ENCODE results near the gene DECR2. TPM values are rescaled to one million over a fixed set of nuclear protein-coding genes. Genes with fewer than 3 reads are reported as not detected.
"Not testable (repeated sequence)": the region's sequence is repeated elsewhere in the genome, so short reads cannot be mapped to it uniquely, and the experiment has no call there.

Gene DECR2
- polyA plus RNA-seq, 3 donors: 15.7 to 28.3 (median 21.6) TPM

DNA sequence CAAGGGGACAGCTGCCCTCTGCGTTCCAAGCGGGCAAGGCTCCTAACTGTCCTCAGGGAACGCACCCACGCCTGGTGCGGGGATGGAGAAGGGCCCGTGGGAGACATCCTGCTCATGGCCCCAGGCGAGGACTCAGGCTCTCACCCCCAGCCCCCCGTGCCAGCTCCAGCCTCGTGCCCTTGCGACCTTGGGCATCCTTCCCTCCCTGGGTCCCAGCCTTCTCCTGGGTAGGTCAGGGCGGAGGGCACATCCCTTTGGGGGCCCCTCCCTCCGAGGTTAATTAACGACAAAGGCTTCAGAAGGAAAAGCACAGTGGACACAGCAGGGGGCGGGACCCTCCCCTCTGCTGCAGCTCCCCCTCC, 22.9 kb upstream of the DECR2 start:
- DNase-seq (ENCODE audit: low read depth in 3 of 3, low spot score in 2 of 3): no peak

- DNase-seq (ENCODE audit: low read depth in 3 of 3, low spot score in 2 of 3): no peak
Observed at GRCh38 chr16:379183-379960, 22.3 kb upstream of the DECR2 start.

GRCh38 chr16:379961-380761, 21.5 kb upstream of the DECR2 start:
- no peak for DNase-seq (ENCODE audit: low read depth in 3 of 3, low spot score in 2 of 3)

GRCh38 chr16:380762-381011, 21.0 kb upstream of the DECR2 start:
- DNase-seq (ENCODE audit: low read depth in 3 of 3, low spot score in 2 of 3): no peak

- no peak for DNase-seq (ENCODE audit: low read depth in 3 of 3, low spot score in 2 of 3)
Observed at GRCh38 chr16:381012-381788, 20.5 kb upstream of the DECR2 start.

GRCh38 chr16:381789-382717, 19.6 kb upstream of the DECR2 start, which contains the start of gene PGAP6:
Gene PGAP6 (minus strand): TSS chr16:381978. CDS start chr16:381821, 157 bp downstream.
- no peak for DNase-seq (ENCODE audit: low read depth in 3 of 3, low spot score in 2 of 3)

DNA sequence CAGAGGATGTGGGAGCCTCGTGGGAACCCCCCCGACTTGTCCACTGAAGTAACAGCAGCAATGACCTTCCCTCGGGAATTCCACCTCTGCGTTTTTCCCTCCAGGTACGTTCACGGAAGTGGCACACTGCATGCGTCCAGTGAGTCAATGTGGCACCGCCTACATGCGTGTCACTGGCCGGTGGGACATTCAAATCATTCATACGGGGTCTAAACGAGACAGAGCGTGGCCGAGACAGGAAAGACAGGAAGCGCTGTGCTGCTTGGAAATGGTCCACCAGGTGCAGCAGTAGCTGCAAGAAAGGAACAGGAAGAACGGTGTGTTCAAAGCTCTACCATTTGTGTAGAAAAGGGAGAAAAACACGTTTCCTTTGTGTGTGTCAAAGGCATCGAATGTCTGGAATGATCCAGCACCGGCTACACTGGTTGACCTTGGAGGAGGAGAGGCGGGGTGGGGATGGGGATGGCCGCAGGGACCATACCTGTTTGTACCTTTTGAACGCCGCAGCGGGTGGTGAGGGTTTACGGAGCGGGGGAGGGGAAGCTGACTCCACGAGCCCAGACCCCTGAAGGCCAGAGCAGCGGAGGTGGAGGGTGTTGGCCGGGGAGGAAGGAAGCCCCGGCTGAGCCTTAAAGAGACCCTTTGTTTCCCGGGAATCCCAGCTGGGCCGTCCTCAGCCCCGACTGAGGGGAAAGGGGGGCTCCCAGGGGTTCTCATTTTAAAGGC, 18.2 kb upstream of the DECR2 start:
- no peak for DNase-seq (ENCODE audit: low read depth in 3 of 3, low spot score in 2 of 3)

DNA sequence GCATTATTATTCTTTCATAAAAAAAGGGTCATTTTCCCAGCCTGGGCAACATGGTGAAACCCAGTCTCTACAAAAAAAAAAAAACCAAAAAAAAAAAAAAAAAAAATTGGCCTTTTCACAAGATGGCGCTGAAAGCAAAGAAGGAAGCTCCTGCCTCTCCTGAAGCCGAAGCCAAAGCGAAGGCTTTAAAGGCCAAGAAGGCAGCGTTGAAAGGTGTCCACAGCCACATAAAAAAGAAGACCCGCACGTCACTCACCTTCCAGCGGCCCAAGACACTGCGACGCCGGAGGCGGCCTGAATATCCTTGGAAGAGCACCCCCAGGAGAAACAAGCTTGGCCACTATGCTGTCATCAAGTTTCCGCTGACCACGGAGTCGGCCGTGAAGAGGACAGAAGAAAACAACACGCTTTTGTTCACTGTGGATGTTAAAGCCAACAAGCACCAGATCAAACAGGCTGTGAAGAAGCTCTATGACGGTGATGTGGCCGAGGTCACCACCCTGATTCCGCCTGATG, 15.0 kb upstream of the DECR2 start:
- DNase-seq (ENCODE audit: low read depth in 3 of 3, low spot score in 2 of 3): no peak

DNA sequence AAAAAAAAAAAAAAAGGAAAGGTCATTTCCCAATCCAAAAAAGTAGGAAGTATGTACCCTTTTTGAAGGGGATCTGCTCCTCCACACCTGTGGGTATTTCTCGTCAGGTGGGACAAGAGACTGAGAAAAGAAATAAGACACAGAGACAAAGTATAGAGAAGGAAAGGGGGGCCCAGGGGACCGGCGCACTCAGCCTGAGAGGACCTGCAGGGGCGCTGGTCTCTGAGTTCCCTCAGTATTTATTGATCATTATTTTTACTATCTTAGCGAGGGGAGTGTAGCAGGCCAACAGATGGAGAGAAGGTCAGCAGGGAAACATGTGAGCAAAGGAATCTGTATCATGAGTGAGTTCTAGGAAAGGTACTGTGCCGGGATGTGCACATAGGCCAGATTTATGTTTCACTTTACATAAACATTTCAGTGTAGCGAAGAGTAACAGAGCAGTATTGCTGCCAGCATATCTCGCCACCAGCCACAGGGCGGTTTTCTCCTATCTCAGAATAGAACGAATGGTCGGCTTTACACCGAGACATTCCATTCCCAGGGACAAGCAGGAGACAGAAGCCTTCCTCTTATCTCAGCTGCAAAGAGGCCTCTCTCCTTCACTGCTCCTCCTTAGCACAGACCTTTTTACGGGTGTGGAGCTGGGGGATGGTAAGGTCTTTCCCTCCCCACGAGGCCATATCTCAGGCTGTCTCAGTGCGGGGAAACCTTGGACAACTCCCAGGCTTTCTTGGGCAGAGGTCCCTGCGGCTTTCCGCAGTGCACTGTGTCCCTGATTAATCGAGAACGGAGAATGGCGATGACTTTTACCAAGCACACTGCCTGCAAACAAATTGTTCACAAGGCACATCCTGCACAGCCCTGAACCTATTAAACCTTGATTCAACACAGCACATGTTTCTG, 13.7 kb upstream of the DECR2 start:
- DNase-seq (ENCODE audit: low read depth in 3 of 3, low spot score in 2 of 3): not testable (repeated sequence)

GRCh38 chr16:389352-389751, 12.3 kb upstream of the DECR2 start:
- DNase-seq (ENCODE audit: low read depth in 3 of 3, low spot score in 2 of 3): no peak

GRCh38 chr16:391885-392335, 9.8 kb upstream of the DECR2 start:
- no peak for DNase-seq (ENCODE audit: low read depth in 3 of 3, low spot score in 2 of 3)

GRCh38 chr16:392450-393030, 9.1 kb upstream of the DECR2 start:
- DNase-seq (ENCODE audit: low read depth in 3 of 3, low spot score in 2 of 3): no peak

DNA sequence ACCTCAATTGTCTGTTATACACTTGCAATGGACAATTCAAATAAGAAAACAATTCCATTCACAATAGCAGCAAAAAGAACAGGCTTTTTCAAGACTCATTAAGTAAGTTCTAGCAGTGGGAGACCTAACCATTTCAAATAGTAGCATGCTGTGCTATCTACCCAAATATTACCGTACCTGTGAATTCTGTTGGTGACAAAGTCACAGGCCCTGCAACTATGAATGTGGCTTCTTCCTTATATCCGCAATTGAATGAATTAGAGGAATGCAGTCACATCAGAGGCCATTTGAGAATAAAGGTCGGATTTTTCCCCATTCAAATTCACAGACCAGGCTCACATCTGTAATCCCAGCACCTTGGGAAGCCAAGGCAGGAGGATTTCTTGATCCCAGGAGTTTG, 5.5 kb upstream of the DECR2 start:
- no peak for DNase-seq (ENCODE audit: low read depth in 3 of 3, low spot score in 2 of 3)

GRCh38 chr16:396605-397004, 5.1 kb upstream of the DECR2 start:
- no peak for DNase-seq (ENCODE audit: low read depth in 3 of 3, low spot score in 2 of 3)

GRCh38 chr16:397135-397661, 4.5 kb upstream of the DECR2 start, which contains the start of gene NME4:
Gene NME4 (plus strand): TSS chr16:397199. CDS start chr16:397223, 24 bp downstream.
- DNase-seq (ENCODE audit: low read depth in 3 of 3, low spot score in 2 of 3): no peak

GRCh38 chr16:397736-398332, 3.9 kb upstream of the DECR2 start:
- no peak for DNase-seq (ENCODE audit: low read depth in 3 of 3, low spot score in 2 of 3)

Data from right renal cortex interstitium (tissue), 3 donors.